ENCODE results near the gene CLCN1. TPM values are rescaled to one million over a fixed set of nuclear protein-coding genes. Genes with fewer than 3 reads are reported as not detected.

Gene CLCN1
- total and polyA plus RNA-seq, 2 of the 8 experiments (the other 6 are each of a cell fraction or from before 2014, with no cell fraction given), result 0.36 to 0.41 TPM

GRCh38 chr7:143271240-143271639 lies 44.7 kb upstream of the CLCN1 start:
- H3K23ac ChIP-seq (ENCODE audit: insufficient read length), result no peak overlapping the region
- no peak overlapping the region for H3K4ac ChIP-seq (replicated peaks; ENCODE audit: insufficient read length, low read depth, low read length)
- H3K14ac ChIP-seq (ENCODE audit: insufficient read length), result no peak overlapping the region
- WGBS, 2 experiments (ENCODE audit: extremely low coverage in 1 of 2, insufficient coverage in 1 of 2, insufficient read length in 1 of 2, insufficient replicate concordance in 2 of 2, low coverage in 1 of 2, low lambda C conversion rate in 2 of 2, missing lambda C conversion rate in 1 of 2), result 100% methylated on average over 1 of the region's 1 CpG; no CpG with 5 or more reads in 1 of the 2 experiments
- H4K91ac ChIP-seq (replicated peaks; ENCODE audit: insufficient read length, low read length), result no peak overlapping the region
- no peak overlapping the region for H3K27ac ChIP-seq (ENCODE audit: low read depth, low read length)
- no peak overlapping the region for H2AK5ac ChIP-seq (ENCODE audit: low read depth, low read length)
- H2BK15ac ChIP-seq (ENCODE audit: low read length), result no peak overlapping the region
- ChIA-PET CTCF (ENCODE audit: partially characterized antibody) (interaction anchor here (0.6 kb wide), 1 partner anchor 193 kb away, joined by 3 read pairs; no protein-coding TSS in a partner anchor), POLR2A (ENCODE audit: partially characterized antibody) (no interaction called here)
- no peaks in the 10 kb centered on the region for H3K79me2 ChIP-seq (ENCODE audit: control insufficient read depth in 1 of 2, insufficient read depth in 2 of 2, low read length in 2 of 2)
- no peak overlapping the region for H2AFZ ChIP-seq (ENCODE audit: low read length)
- H3K36me3 ChIP-seq (ENCODE audit: control insufficient read depth in 2 of 4, insufficient read depth in 4 of 4, low read length in 3 of 4), result peaks cover 0 to 6% (median 1%) of the 10 kb centered on the region in 4 experiments; a peak in 3 of 8 replicates
- no peak overlapping the region for H2BK20ac ChIP-seq (ENCODE audit: low read length)
- H3K79me1 ChIP-seq (ENCODE audit: low read depth, low read length), result no peaks in the 10 kb centered on the region
- no peak overlapping the region for H2BK120ac ChIP-seq (replicated peaks; ENCODE audit: low read depth, low read length)
- H4K8ac ChIP-seq (ENCODE audit: extremely low read depth, insufficient read depth, low read length), result no peak overlapping the region
- H3K23me2 ChIP-seq (ENCODE audit: low read depth, low read length), result no peaks in the 10 kb centered on the region
- no peak for TF ChIP-seq RBBP5 (IDR thresholded peaks at IDR 0.05; ENCODE audit: borderline replicate concordance, low read depth, low read length)
- TF ChIP-seq HDAC6 (IDR thresholded peaks at IDR 0.05; ENCODE audit: low read depth, low read length), result no peak
- no peak for TF ChIP-seq EGR1 (IDR thresholded peaks at IDR 0.05; ENCODE audit: borderline replicate concordance, low read depth, low read length)
- H3K4me2 ChIP-seq (ENCODE audit: insufficient read depth in 1 of 2, low read depth in 2 of 2, low read length in 2 of 2), result no peak overlapping the region
- no peak overlapping the region for H3K18ac ChIP-seq (ENCODE audit: extremely low read depth, low read length)
- H3K9me3 ChIP-seq (ENCODE audit: insufficient read depth in 2 of 2, low read depth in 1 of 2, low read length in 1 of 2), result no peaks in the 10 kb centered on the region
- no peak overlapping the region for H2BK12ac ChIP-seq (ENCODE audit: low read depth, low read length)
- H4K5ac ChIP-seq (ENCODE audit: insufficient read length, low read depth, low read length), result no peak overlapping the region
- no peaks in the 10 kb centered on the region for H3K27me3 ChIP-seq (replicated peaks in 1 of 4; ENCODE audit: control insufficient read depth in 3 of 4, extremely low read depth in 1 of 4, insufficient read depth in 3 of 4, low read length in 3 of 4)
- no peak overlapping the region for H3K56ac ChIP-seq (replicated peaks; ENCODE audit: insufficient read length, low read depth, low read length)
- H3K4me1 ChIP-seq (replicated peaks in 1 of 4; ENCODE audit: control insufficient read depth in 3 of 4, insufficient read depth in 4 of 4, low read length in 3 of 4), result no peaks in the 10 kb centered on the region
- no peak for DNase-seq (ENCODE audit: low read depth in 1 of 2, low spot score in 2 of 2)
- H3K4me3 ChIP-seq (ENCODE audit: extremely low read depth in 1 of 4, insufficient read depth in 2 of 4, low read depth in 3 of 4, low read length in 4 of 4), result no peak overlapping the region
- H4K20me1 ChIP-seq (replicated peaks in 1 of 2; ENCODE audit: control insufficient read depth in 1 of 2, insufficient read depth in 2 of 2, low read length in 2 of 2), result no peaks in the 10 kb centered on the region
- no peak overlapping the region for H2BK5ac ChIP-seq (ENCODE audit: low read depth, low read length)
- no peak overlapping the region for H3K9ac ChIP-seq (replicated peaks in 1 of 4; ENCODE audit: extremely low read depth in 1 of 4, low read depth in 3 of 4, low read length in 3 of 4)
- FAIRE-seq, result no peak
